CD1c-positive myeloid dendritic cell (primary cell): Measurements from ENCODE around the gene MS4A15.

ENCODE experiments used
- DNase-seq: peaks from one replicate; pipeline ENCODE4 v3.0.0-alpha.2; 2016; ENCODE audit errors: extremely low spot score

MS4A15 gene

GRCh38 chr11:60777572-60777971, 20.9 kb downstream of the MS4A15 start:
- no peak for DNase-seq

- no peak for DNase-seq
Measured at GRCh38 chr11:60780065-60780464, 23.4 kb downstream of the MS4A15 start.

- DNase-seq = no peak
Measured at GRCh38 chr11:60780774-60781173, 24.1 kb downstream of the MS4A15 start.

GRCh38 chr11:60781286-60781980, 24.8 kb downstream of the MS4A15 start:
- no peak for DNase-seq

- DNase-seq = no peak
Measured at GRCh38 chr11:60781981-60782316, 25.3 kb downstream of the MS4A15 start.

- DNase-seq = no peak
Measured at GRCh38 chr11:60782393-60783140, 25.9 kb downstream of the MS4A15 start.

GRCh38 chr11:60783141-60783484, 26.4 kb downstream of the MS4A15 start:
- no peak for DNase-seq

- no peak for DNase-seq
Measured at GRCh38 chr11:60783911-60784310, 27.2 kb downstream of the MS4A15 start.

GRCh38 chr11:60785136-60785535, 28.5 kb downstream of the MS4A15 start, which contains the start of gene MS4A10:
MS4A10 (plus strand) TSS chr11:60785333; CDS start chr11:60790336, 5,003 bp downstream.
- DNase-seq = no peak

- DNase-seq = no peak
Measured at GRCh38 chr11:60785806-60786361, 29.2 kb downstream of the MS4A15 start.

- DNase-seq = no peak
Measured at GRCh38 chr11:60786811-60787567, 30.3 kb downstream of the MS4A15 start.

- DNase-seq = no peak
Measured at GRCh38 chr11:60788401-60789125, 31.9 kb downstream of the MS4A15 start.

- no peak for DNase-seq
Measured at GRCh38 chr11:60790726-60791125, 34.1 kb downstream of the MS4A15 start.

- no peak for DNase-seq
Measured at GRCh38 chr11:60791153-60791933, 34.7 kb downstream of the MS4A15 start.

- DNase-seq = no peak
Measured at GRCh38 chr11:60792521-60792920, 35.9 kb downstream of the MS4A15 start.

GRCh38 chr11:60795291-60795690, 38.6 kb downstream of the MS4A15 start:
- no peak for DNase-seq

GRCh38 chr11:60797846-60798630, 41.4 kb downstream of the MS4A15 start:
- no peak for DNase-seq

GRCh38 chr11:60798631-60799030, 42.0 kb downstream of the MS4A15 start:
- no peak for DNase-seq

GRCh38 chr11:60801194-60801593, 44.5 kb downstream of the MS4A15 start:
- DNase-seq = no peak

- no peak for DNase-seq
Measured at GRCh38 chr11:60803273-60803936, 46.7 kb downstream of the MS4A15 start.
